GM13977 (cell line): ENCODE measurements around the gene ZNF593.

ENCODE experiments used
- DNase-seq: peaks from one replicate; pipeline ENCODE4 v3.0.0; 2012; ENCODE audit warnings: low spot score
- CTCF ChIP-seq: IDR thresholded peaks from 2 replicates; pipeline ENCODE4 v1.5.1; 2012; ENCODE audit warnings: mild to moderate bottlenecking, control low read depth; ENCODE audit not compliant: insufficient read depth; ENCODE audit errors: extremely low read depth, missing control alignments
- in situ Hi-C: fragments of 300-500 bp; cut with MboI; formaldehyde crosslinking; loops from one replicate; pipeline ENCODE4 v1.12.0; 2022; ENCODE audit warnings: low sequenced_read_pairs, low pct_unique_long_range_greater_than_20kb, mixed read lengths, inconsistent platforms; ENCODE audit not compliant: unreplicated experiment

ZNF593 gene

GRCh38 chr1:26170472-26170821 is 739 bp downstream of the ZNF593 start:
- no peak for TF ChIP-seq CTCF
- no peak for DNase-seq
- in situ Hi-C loops = no loop called here

GRCh38 chr1:26171084-26172072 is 1.7 kb downstream of the ZNF593 start, which contains the start of gene ZNF593OS:
ZNF593OS (minus strand) TSS chr1:26171832; CDS start chr1:26171661, 171 bp downstream.
- no peak for DNase-seq
- TF ChIP-seq CTCF = no peak
- in situ Hi-C loops = no loop called here

- in situ Hi-C loops = no loop called here
- TF ChIP-seq CTCF = no peak
- DNase-seq = no peak
These were observed 5.6 kb downstream of the ZNF593 start for GRCh38 chr1:26175346-26175745.

- no peak for DNase-seq
- TF ChIP-seq CTCF = no peak
- in situ Hi-C loops = no loop called here
These were observed 7.5 kb downstream of the ZNF593 start, which contains the start of gene CNKSR1 for GRCh38 chr1:26177182-26177684. CNKSR1 (plus strand) TSS chr1:26177491; CDS start chr1:26177548, 57 bp downstream.

- TF ChIP-seq CTCF = no peak
- in situ Hi-C loops = no loop called here
These were observed 10.3 kb downstream of the ZNF593 start for GRCh38 chr1:26180010-26180506.

GRCh38 chr1:26181586-26182382 is 12.1 kb downstream of the ZNF593 start:
- TF ChIP-seq CTCF = no peak
- DNase-seq = no peak
- in situ Hi-C loops = no loop called here

More at GRCh38 chr1:26180010-26180506, 10.3 kb downstream of the ZNF593 start:
- DNase-seq = no peak
